Neural cell (in vitro differentiated cells): ENCODE results near the gene MRPL43. TPM values are rescaled to one million over a fixed set of nuclear protein-coding genes. Genes with fewer than 3 reads are reported as not detected.

Experiments
- H2AFZ ChIP-seq: fragments of 200-600, 300-800 bp; sonication (generic), shearing (Covaris generic); 2 replicates; pipeline ENCODE4 v1.6.0; 2014; ENCODE audit warnings: low read depth, mild to moderate bottlenecking, antibody characterized with exemption, low read length, moderate library complexity
- H3F3A ChIP-seq: fragments of 200-600 bp; shearing (Covaris generic); 2 replicates; pipeline ENCODE4 v1.6.1; 2016; ENCODE audit warnings: mild to moderate bottlenecking, moderate library complexity, mixed read lengths, antibody characterized with exemption, low read length; ENCODE audit not compliant: insufficient read depth, poor library complexity, severe bottlenecking
- H3K27ac ChIP-seq: fragments of 200-600, 300-800 bp; sonication (generic), shearing (Covaris generic); 2 replicates; pipeline ENCODE4 v1.5.1; 2014; ENCODE audit warnings: mild to moderate bottlenecking, low read length, moderate library complexity
- H3K27me3 ChIP-seq: fragments of 300-800, 200-600 bp; sonication (generic), shearing (Covaris generic); 2 replicates; pipeline ENCODE4 v1.6.0; 2014; ENCODE audit warnings: mild to moderate bottlenecking, low read depth, low read length, moderate library complexity; ENCODE audit not compliant: insufficient read depth
- H3K36me3 ChIP-seq: fragments of 300-800, 200-600 bp; sonication (generic), shearing (Covaris generic); 2 replicates; pipeline ENCODE4 v1.5.1; 2014; ENCODE audit warnings: mild to moderate bottlenecking, antibody characterized with exemption, low read length, moderate library complexity; ENCODE audit not compliant: insufficient read depth
- H3K4me2 ChIP-seq: fragments of 300-800, 200-600 bp; sonication (generic), shearing (Covaris generic); 2 replicates; pipeline ENCODE4 v1.6.0; 2014; ENCODE audit warnings: mild to moderate bottlenecking, low read length
- H3K4me3 ChIP-seq: fragments of 300-800, 200-600 bp; sonication (generic), shearing (Covaris generic); 2 replicates; pipeline ENCODE4 v1.5.1; 2014; ENCODE audit warnings: mild to moderate bottlenecking, low read length, moderate library complexity
- H3K79me2 ChIP-seq: fragments of 200-600 bp; shearing (Covaris generic); replicated peaks from 2 replicates; pipeline ENCODE4 v1.6.0; 2014; ENCODE audit warnings: mild to moderate bottlenecking, low read length, moderate library complexity; ENCODE audit not compliant: insufficient read depth
- H3K9ac ChIP-seq: fragments of 300-800, 200-600 bp; sonication (generic), shearing (Covaris generic); 2 replicates; pipeline ENCODE4 v1.6.1; 2016; ENCODE audit warnings: mild to moderate bottlenecking, low read length, mixed read lengths
- H3K9me2 ChIP-seq: fragments of 200-600 bp; shearing (Covaris generic); 2 replicates; pipeline ENCODE4 v1.6.1; 2016; ENCODE audit warnings: mild to moderate bottlenecking, low read length, mixed read lengths; ENCODE audit not compliant: insufficient read depth
- H3K9me3 ChIP-seq: fragments of 200-600, 300-800 bp; sonication (generic), shearing (Covaris generic); 2 replicates; pipeline ENCODE4 v1.6.1; 2016; ENCODE audit warnings: mild to moderate bottlenecking, mixed run types, low read length, moderate library complexity, mixed read lengths
- H4K20me1 ChIP-seq: fragments of 200-600 bp; shearing (Covaris generic); 2 replicates; pipeline ENCODE4 v1.6.1; 2016; ENCODE audit warnings: mild to moderate bottlenecking, mixed run types; ENCODE audit not compliant: insufficient read depth
- CTCF ChIP-seq: fragments of 450-650 bp; IDR thresholded peaks from 2 replicates; pipeline ENCODE4 v1.5.1; 2014; ENCODE audit warnings: antibody characterized with exemption, mild to moderate bottlenecking, moderate library complexity; ENCODE audit not compliant: poor library complexity, severe bottlenecking
- EP300 ChIP-seq: fragments of 450-650 bp; conservative IDR thresholded peaks from 2 replicates; pipeline ENCODE4 v1.6.1; 2014; ENCODE audit warnings: antibody characterized with exemption, mild to moderate bottlenecking, moderate library complexity; ENCODE audit not compliant: poor library complexity, severe bottlenecking
- EZH2 ChIP-seq: fragments of 200-600, 300-800 bp; shearing (Covaris generic), sonication (generic); IDR thresholded peaks from 2 replicates; pipeline ENCODE4 v1.6.1; 2014; ENCODE audit warnings: antibody characterized with exemption, low read length, borderline replicate concordance, mild to moderate bottlenecking; ENCODE audit not compliant: insufficient read depth, poor library complexity, severe bottlenecking
- MXI1 ChIP-seq: fragments of 450-650 bp; conservative IDR thresholded peaks from 2 replicates; pipeline ENCODE4 v1.6.1; 2014; ENCODE audit warnings: antibody characterized with exemption, mild to moderate bottlenecking; ENCODE audit not compliant: poor library complexity, severe bottlenecking
- POLR2AphosphoS5 ChIP-seq: IDR thresholded peaks from 2 replicates; pipeline ENCODE4 v1.6.1; 2012
- RAD21 ChIP-seq: fragments of 450-650 bp; conservative IDR thresholded peaks from 2 replicates; pipeline ENCODE4 v1.6.1; 2014; ENCODE audit warnings: antibody characterized with exemption, mild to moderate bottlenecking, moderate library complexity
- REST ChIP-seq: IDR thresholded peaks from 2 replicates; pipeline ENCODE4 v1.6.1; 2012; ENCODE audit warnings: borderline replicate concordance
- SMC3 ChIP-seq: fragments of 450-650 bp; conservative IDR thresholded peaks from 2 replicates; pipeline ENCODE4 v1.6.1; 2014; ENCODE audit warnings: antibody characterized with exemption, mild to moderate bottlenecking, moderate library complexity; ENCODE audit not compliant: poor library complexity
- TAF1 ChIP-seq: IDR thresholded peaks from 2 replicates; pipeline ENCODE4 v1.6.1; 2012; ENCODE audit warnings: low read depth
- polyA plus RNA-seq: library from polyadenylated mRNA; depleted of rRNA; stranded (reverse); fragments of >200 nt; gene quantifications from 2 replicates; pipeline ENCODE4 v1.2.3, GENCODE V29; 2014
- small RNA-seq, 3 experiments: library from RNA; depleted of rRNA; stranded (forward); fragments of <200 nt; gene quantifications; one replicate each; pipeline ENCODE3, GENCODE V24; 2012

MRPL43 gene
- polyA plus RNA-seq, 1 donor from 2014 or later = 121 TPM

- Histone ChIP-seq H4K20me1 (no peaks in the 10 kb centered on the region), H3F3A (no peaks in the 10 kb centered on the region), H3K9me3 (no peaks in the 10 kb centered on the region), H3K27me3 (no peaks in the 10 kb centered on the region), H2AFZ (no peak overlapping the region), H3K9me2 (no peaks in the 10 kb centered on the region), H3K4me3 (no peak overlapping the region), H3K36me3 (peaks cover 12% of the 10 kb centered on the region), H3K9ac (no peak overlapping the region), H3K4me2 (no peak overlapping the region), H3K79me2 (no peaks in the 10 kb centered on the region), H3K27ac (no peak overlapping the region)
- TF ChIP-seq CTCF (no peak), EP300 (no peak), EZH2 (no peak), SMC3 (no peak), RAD21 (no peak), REST (no peak), MXI1 (no peak), TAF1 (no peak), POLR2AphosphoS5 (no peak)
These were observed 47.4 kb downstream of the MRPL43 start for GRCh38 chr10:100939763-100940344.

Small RNA genes lying within 50 kb of the gene (small RNA-seq; reads per million reads assigned to genes)
- 0 reads per million in 3 experiments for gene MIR608

Other genes starting within 250 kb of the MRPL43 start
- gene PAX2, start 241.9 kb downstream of the MRPL43 start, polyA plus RNA-seq = not detected in 2 replicates
- gene SLF2, start 74.5 kb downstream of the MRPL43 start, polyA plus RNA-seq = 40.4 and 43.0 TPM in 2 replicates
- gene SEMA4G, start 18.0 kb downstream of the MRPL43 start, polyA plus RNA-seq = 1.7 TPM in 2 replicates
- 4.2 and 4.8 TPM in 2 replicates for gene TWNK, start within 50 bp of the MRPL43 start, polyA plus RNA-seq
- 40.1 and 58.4 TPM in 2 replicates for gene LZTS2, start 12.3 kb upstream of the MRPL43 start, polyA plus RNA-seq
- gene PDZD7, start 43.6 kb upstream of the MRPL43 start, polyA plus RNA-seq = 1.5 and 2.6 TPM in 2 replicates
- gene SFXN3, start 43.7 kb upstream of the MRPL43 start, polyA plus RNA-seq = 52.1 and 56.5 TPM in 2 replicates
- 1.2 and 1.6 TPM in 2 replicates for gene KAZALD1, start 74.5 kb upstream of the MRPL43 start, polyA plus RNA-seq
- gene TLX1, start 143.8 kb upstream of the MRPL43 start, polyA plus RNA-seq = not detected in 2 replicates
- 0.08 TPM in 1 of 2 replicates, not detected in the other for gene LBX1, start 242.0 kb upstream of the MRPL43 start, polyA plus RNA-seq